Iris pigment epithelial cell (primary cell): ENCODE data around the gene TMEM186.
"Not testable (repeated sequence)": the region's sequence is repeated elsewhere in the genome, so short reads cannot be mapped to it uniquely, and the experiment has no call there.

Experiments used
- DNase-seq: peaks from one replicate; pipeline ENCODE4 v3.0.0-alpha.2; 2011; ENCODE audit warnings: low read depth

Gene TMEM186

GRCh38 chr16:8812162-8812843 lies 14.9 kb upstream of the TMEM186 start:
- no peak for DNase-seq

GRCh38 chr16:8808613-8809353 lies 11.3 kb upstream of the TMEM186 start:
- DNase-seq: no peak

GRCh38 chr16:8808009-8808408 lies 10.6 kb upstream of the TMEM186 start:
- DNase-seq: no peak

GRCh38 chr16:8807189-8807588 lies 9.8 kb upstream of the TMEM186 start:
- no peak for DNase-seq

- DNase-seq: no peak
Observed at GRCh38 chr16:8806272-8806983, 9.0 kb upstream of the TMEM186 start.

GRCh38 chr16:8804313-8804712 lies 6.9 kb upstream of the TMEM186 start:
- no peak for DNase-seq

- DNase-seq: not testable (repeated sequence)
Observed at GRCh38 chr16:8803733-8804132, 6.3 kb upstream of the TMEM186 start.

- no peak for DNase-seq
Observed at GRCh38 chr16:8801701-8802100, 4.3 kb upstream of the TMEM186 start.

GRCh38 chr16:8798535-8799157 lies 1.2 kb upstream of the TMEM186 start:
- no peak for DNase-seq

- peak; percentile 52 for DNase-seq
Observed at GRCh38 chr16:8798174-8798527, 712 bp upstream of the TMEM186 start.

- DNase-seq: no peak
Observed at GRCh38 chr16:8796469-8797363, 723 bp downstream of the TMEM186 start.

- DNase-seq: no peak
Observed at GRCh38 chr16:8795818-8796217, 1.6 kb downstream of the TMEM186 start.

- no peak for DNase-seq
Observed at GRCh38 chr16:8795091-8795490, 2.3 kb downstream of the TMEM186 start.

- no peak for DNase-seq
Observed at GRCh38 chr16:8788578-8789172, 8.8 kb downstream of the TMEM186 start.

GRCh38 chr16:8786316-8786715 lies 11.1 kb downstream of the TMEM186 start:
- not testable (repeated sequence) for DNase-seq

GRCh38 chr16:8785408-8785807 lies 12.0 kb downstream of the TMEM186 start:
- DNase-seq: no peak

- no peak for DNase-seq
Observed at GRCh38 chr16:8782673-8783072, 14.8 kb downstream of the TMEM186 start.

GRCh38 chr16:8781797-8782196 lies 15.6 kb downstream of the TMEM186 start:
- DNase-seq: no peak

- no peak for DNase-seq
Observed at GRCh38 chr16:8777217-8777616, 20.2 kb downstream of the TMEM186 start.

GRCh38 chr16:8776129-8776584 lies 21.3 kb downstream of the TMEM186 start:
- no peak for DNase-seq

GRCh38 chr16:8775359-8775758 lies 22.1 kb downstream of the TMEM186 start:
- no peak for DNase-seq
